Skeletal muscle satellite cell (primary cell): Measurements from ENCODE around the gene GAMT.

Source experiments
- H3K27me3 ChIP-seq: 2 replicates; pipeline ENCODE4 v1.7.0; 2013; ENCODE audit warnings: low read length; ENCODE audit not compliant: control insufficient read depth, insufficient read depth
- H3K36me3 ChIP-seq: 2 replicates; pipeline ENCODE4 v1.7.0; 2013; ENCODE audit warnings: mild to moderate bottlenecking, control low read depth, low read length; ENCODE audit not compliant: insufficient read depth
- H3K4me1 ChIP-seq: 2 replicates; pipeline ENCODE4 v1.7.0; 2013; ENCODE audit warnings: low read length; ENCODE audit not compliant: control insufficient read depth, insufficient read depth
- H3K4me2 ChIP-seq: 2 replicates; pipeline ENCODE4 v1.7.0; 2013; ENCODE audit warnings: mild to moderate bottlenecking, low read length
- H3K4me3 ChIP-seq: 2 replicates; pipeline ENCODE4 v1.7.0; 2013; ENCODE audit warnings: low read length
- H3K9ac ChIP-seq: 2 replicates; pipeline ENCODE4 v1.7.0; 2013; ENCODE audit warnings: mild to moderate bottlenecking, low read depth, low read length, moderate library complexity
- H3K9me3 ChIP-seq: replicated peaks from 2 replicates; pipeline ENCODE4 v1.7.0; 2013; ENCODE audit warnings: mild to moderate bottlenecking, control low read depth, low read length

Gene GAMT

DNA sequence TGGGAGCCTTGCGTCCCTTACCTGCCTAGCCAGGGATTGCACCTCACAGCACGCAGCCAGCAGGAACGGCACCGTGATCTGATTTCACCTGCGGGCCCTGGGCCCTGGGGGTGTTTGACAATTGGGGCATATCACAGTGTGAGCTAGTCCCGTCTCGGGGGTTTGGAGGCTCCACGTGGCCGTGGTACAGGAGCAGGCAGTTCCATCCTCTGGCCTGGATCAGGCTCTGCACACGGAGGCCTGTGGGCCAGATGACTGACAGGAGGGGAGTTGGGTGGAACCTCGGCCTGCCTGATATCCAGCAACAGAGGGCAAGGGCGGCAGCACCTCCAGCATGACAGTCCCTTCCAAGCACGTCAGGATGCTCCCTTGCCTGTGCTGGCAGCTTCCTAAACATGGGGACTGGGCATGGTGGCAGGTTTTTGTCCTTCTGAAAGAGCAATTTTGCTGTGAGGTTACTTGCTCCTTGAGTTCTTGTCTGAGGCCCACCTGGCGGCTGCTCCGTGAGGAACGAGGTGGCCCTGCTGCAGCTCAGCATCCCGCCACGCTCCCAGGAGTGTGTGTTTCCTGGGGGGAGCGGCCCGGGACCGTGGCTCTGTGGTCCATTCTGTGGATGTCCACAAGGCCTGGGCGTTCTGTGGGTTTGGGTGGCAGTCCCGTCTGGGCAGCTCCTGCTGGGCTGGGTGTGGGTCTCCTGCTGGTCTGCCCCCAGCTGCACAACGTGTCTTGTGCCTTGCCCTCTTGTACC, 30.6 kb upstream of the GAMT start:
- Histone ChIP-seq H3K4me2 (no peak overlapping the region), H3K4me1 (peaks cover 6% of the 10 kb centered on the region), H3K9ac (no peak overlapping the region), H3K36me3 (peaks cover 78% of the 10 kb centered on the region), H3K27me3 (no peaks in the 10 kb centered on the region), H3K9me3 (no peaks in the 10 kb centered on the region), H3K4me3 (no peak overlapping the region)

- peaks cover 84% of the 10 kb centered on the region for H3K36me3 ChIP-seq
- H3K4me1 ChIP-seq, result no peaks in the 10 kb centered on the region
- H3K9me3 ChIP-seq, result no peaks in the 10 kb centered on the region
- no peak overlapping the region for H3K4me2 ChIP-seq
- H3K4me3 ChIP-seq, result no peak overlapping the region
- no peaks in the 10 kb centered on the region for H3K27me3 ChIP-seq
- no peak overlapping the region for H3K9ac ChIP-seq
These were observed 28.9 kb upstream of the GAMT start for GRCh38 chr19:1430246-1430645.

- Histone ChIP-seq H3K9ac (no peak overlapping the region), H3K9me3 (no peaks in the 10 kb centered on the region), H3K4me2 (no peak overlapping the region), H3K36me3 (peaks cover 84% of the 10 kb centered on the region), H3K4me3 (no peak overlapping the region), H3K4me1 (no peaks in the 10 kb centered on the region), H3K27me3 (no peaks in the 10 kb centered on the region)
These were observed 28.4 kb upstream of the GAMT start for GRCh38 chr19:1429750-1430149.

GRCh38 chr19:1428738-1429391, 27.5 kb upstream of the GAMT start:
- Histone ChIP-seq H3K4me3 (no peak overlapping the region), H3K9ac (no peak overlapping the region), H3K36me3 (peaks cover 82% of the 10 kb centered on the region)

GRCh38 chr19:1427221-1427920, 26.0 kb upstream of the GAMT start:
- Histone ChIP-seq H3K36me3 (peaks cover 82% of the 10 kb centered on the region), H3K27me3 (no peaks in the 10 kb centered on the region), H3K4me3 (no peak overlapping the region), H3K9ac (no peak overlapping the region), H3K4me1 (peaks cover under 1% of the 10 kb centered on the region), H3K9me3 (no peaks in the 10 kb centered on the region), H3K4me2 (no peak overlapping the region)

More at GRCh38 chr19:1428738-1429391, 27.5 kb upstream of the GAMT start:
- Histone ChIP-seq H3K27me3 (no peaks in the 10 kb centered on the region), H3K4me2 (no peak overlapping the region), H3K4me1 (no peaks in the 10 kb centered on the region), H3K9me3 (no peaks in the 10 kb centered on the region)

DNA sequence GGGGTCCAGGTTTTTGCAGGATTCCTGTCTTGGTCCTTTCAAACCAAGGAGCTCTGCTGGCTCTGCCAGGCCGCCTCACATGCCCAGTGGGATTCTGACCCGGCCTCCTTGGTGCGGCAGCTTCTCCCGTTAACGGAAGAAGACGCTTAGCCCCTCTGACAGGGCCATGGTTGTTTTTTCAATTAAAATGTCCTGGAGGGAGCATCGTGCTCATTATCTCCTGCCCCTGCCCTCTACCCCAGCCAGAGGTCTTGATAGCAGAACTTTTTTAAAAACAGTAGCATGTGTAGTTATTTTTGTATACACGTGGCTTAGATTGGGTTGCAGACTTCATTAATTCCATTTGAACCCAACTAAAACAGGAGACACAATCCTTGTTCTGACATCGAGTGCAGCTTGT, 25.4 kb upstream of the GAMT start:
- Histone ChIP-seq H3K9ac (no peak overlapping the region), H3K9me3 (no peaks in the 10 kb centered on the region), H3K4me1 (peaks cover 6% of the 10 kb centered on the region), H3K4me3 (no peak overlapping the region), H3K27me3 (no peaks in the 10 kb centered on the region), H3K36me3 (peaks cover 82% of the 10 kb centered on the region), H3K4me2 (no peak overlapping the region)

DNA sequence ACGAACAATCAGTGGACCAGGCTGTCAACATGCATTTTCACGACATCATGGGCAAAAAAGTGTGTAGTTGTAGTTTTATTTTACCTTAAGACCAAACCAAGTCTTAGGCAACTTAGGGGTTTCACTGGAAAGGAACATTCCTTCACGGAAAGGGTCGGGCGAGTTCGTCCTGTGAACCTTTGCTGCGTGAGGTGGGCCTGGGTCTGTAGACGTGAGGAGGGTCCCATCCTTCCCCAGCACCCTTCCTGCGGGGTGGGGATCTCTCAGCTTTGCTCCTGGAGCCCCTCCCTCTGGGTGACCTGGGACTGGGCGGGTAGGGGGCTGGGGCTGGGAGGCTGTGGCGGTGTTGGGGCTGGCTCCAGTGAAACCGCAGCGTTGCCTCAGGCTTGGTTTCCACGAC, 24.6 kb upstream of the GAMT start:
- Histone ChIP-seq H3K27me3 (no peaks in the 10 kb centered on the region), H3K4me1 (peaks cover 10% of the 10 kb centered on the region), H3K36me3 (peaks cover 86% of the 10 kb centered on the region), H3K4me2 (no peak overlapping the region), H3K4me3 (no peak overlapping the region), H3K9ac (no peak overlapping the region), H3K9me3 (no peaks in the 10 kb centered on the region)

DNA sequence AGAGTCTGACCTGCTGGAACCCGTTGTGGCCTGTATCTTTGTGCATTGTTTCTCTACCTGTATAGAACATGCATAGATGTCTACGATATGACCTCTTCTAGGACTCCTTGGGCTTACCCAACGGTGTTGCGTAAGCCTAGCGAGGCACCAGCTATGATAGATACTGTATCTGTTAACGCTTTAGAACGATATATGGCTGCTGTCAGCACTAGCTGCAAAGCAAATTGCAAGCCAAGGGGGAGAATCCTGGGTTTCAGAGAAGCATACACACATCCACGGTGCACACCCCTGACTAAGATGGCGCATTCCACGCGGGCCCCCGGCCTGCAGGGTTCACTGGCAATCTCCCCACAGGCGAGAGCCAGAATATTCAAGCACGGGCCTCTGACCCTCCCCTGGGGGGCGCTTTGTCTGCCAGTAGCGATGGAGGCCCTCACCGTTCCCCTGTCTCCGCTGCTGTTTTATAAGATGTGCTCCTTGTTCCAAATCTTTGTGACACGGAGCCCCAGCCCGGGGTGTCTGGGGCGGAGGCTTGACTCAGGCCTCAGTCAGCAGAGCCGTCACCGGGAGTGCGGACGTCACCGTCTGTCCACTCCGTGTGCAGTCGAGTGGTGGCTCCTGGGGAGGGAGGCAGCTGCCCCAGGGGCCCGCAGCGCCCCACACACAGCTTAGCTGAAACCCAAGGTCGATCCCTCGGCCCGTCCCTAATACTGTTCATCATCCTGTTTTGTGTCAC, 23.9 kb upstream of the GAMT start:
- H3K4me3 ChIP-seq, result no peak overlapping the region
- H3K27me3 ChIP-seq, result no peaks in the 10 kb centered on the region
- H3K4me1 ChIP-seq, result peaks cover 10% of the 10 kb centered on the region
- peaks cover 92% of the 10 kb centered on the region for H3K36me3 ChIP-seq
- no peak overlapping the region for H3K9ac ChIP-seq
- no peaks in the 10 kb centered on the region for H3K9me3 ChIP-seq
- H3K4me2 ChIP-seq, result no peak overlapping the region

DNA sequence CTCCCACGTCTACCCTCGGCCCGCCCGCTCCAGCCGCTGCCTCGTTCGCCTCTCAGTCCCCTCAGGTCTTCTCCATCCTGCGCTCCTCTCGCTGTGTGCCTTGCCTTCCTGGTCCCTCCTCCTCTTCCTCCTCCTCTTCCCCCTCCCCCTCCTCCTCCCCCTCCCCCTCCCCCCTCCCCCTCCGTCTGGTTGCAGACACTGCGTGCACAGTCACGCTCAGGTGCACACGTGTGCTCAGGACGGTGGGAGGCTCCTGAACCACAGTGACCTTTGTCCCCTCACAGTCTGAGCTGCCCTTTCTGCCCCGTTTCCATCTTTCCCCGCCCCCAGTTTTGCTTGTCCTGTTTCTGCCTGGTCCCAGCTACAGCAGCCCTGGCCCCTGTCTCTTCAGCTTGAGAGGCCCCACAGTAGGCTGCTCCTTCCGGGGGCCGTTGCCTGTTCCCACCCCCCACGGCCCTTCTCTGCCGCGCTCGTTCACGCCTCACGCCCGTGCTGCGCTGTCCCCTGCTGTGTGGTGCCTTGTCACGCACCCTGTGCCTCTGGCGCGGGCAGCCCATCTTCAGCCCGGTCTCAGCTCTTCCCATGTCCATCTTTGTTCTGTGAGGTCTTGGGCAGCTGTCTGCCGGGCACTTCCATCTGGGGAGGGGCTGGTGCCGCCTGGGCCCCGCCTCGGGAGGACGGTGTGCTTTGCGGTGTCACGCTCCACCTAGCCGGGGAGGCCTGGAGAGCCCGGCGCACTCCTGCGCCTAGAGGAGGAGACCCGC, 23.0 kb upstream of the GAMT start:
- Histone ChIP-seq H3K9ac (no peak overlapping the region), H3K9me3 (no peaks in the 10 kb centered on the region), H3K36me3 (peaks cover 93% of the 10 kb centered on the region)

GRCh38 chr19:1423436-1424191, 22.3 kb upstream of the GAMT start:
- Histone ChIP-seq H3K4me2 (no peak overlapping the region), H3K36me3 (peaks cover 94% of the 10 kb centered on the region), H3K4me1 (peaks cover 10% of the 10 kb centered on the region), H3K4me3 (no peak overlapping the region), H3K27me3 (no peaks in the 10 kb centered on the region), H3K9ac (no peak overlapping the region), H3K9me3 (no peaks in the 10 kb centered on the region)

More for the DNA sequence above, 23.0 kb upstream of the GAMT start:
- Histone ChIP-seq H3K4me1 (peaks cover 10% of the 10 kb centered on the region), H3K4me3 (no peak overlapping the region), H3K4me2 (no peak overlapping the region), H3K27me3 (no peaks in the 10 kb centered on the region)
